ENCODE data around the gene GPR32. TPM values are rescaled to one million over a fixed set of nuclear protein-coding genes. Genes with fewer than 3 reads are reported as not detected.

The GPR32 gene
- total and polyA plus RNA-seq, 2 donors from 2014 or later: not detected

DNA sequence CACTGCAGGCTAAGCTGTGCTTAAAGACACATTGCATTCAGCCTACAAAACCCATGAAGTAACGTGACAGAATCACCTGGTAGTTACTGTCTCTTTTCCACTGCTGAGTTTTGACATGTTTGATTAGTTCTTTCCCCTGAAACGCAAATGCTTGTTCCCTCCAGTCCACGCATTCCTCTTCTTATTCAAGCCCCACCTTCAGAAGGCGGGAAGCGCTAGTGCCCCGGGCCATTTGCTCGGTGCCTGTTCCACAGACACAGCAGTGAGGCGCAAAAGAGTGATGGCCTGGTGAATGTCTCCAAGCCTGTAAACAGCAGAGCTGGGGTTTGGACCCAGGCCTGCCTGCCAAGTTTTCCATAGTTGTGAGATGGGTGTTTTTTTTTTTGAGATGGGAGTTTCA is 30.8 kb downstream of the GPR32 start:
- H3K4me1 ChIP-seq (ENCODE audit: control insufficient read depth in 2 of 3, insufficient read depth in 2 of 3, low read depth in 1 of 3, low read length in 3 of 3): peaks cover 0 to 8% (median 3%) of the 10 kb centered on the region in 3 donors
- intact Hi-C loops (cut with DNase I): no loop called here
- H3K9me3 ChIP-seq (ENCODE audit: control insufficient read depth in 2 of 3, insufficient read depth in 1 of 3, low read length in 3 of 3): no peaks in the 10 kb centered on the region
- FAIRE-seq: no peak
- no peak for DNase-seq
- no peaks in the 10 kb centered on the region for H3K27me3 ChIP-seq (ENCODE audit: control insufficient read depth, insufficient read depth, low read length)
- no peak for TF ChIP-seq CTCF (IDR thresholded peaks at IDR 0.05; ENCODE audit: borderline replicate concordance, extremely low read depth, insufficient read depth)
- H3K9ac ChIP-seq (ENCODE audit: low read length in 3 of 3): no peak overlapping the region
- H3K36me3 ChIP-seq (ENCODE audit: control insufficient read depth in 2 of 3, insufficient read depth in 3 of 3, low read length in 3 of 3): peaks cover 2 to 10% (median 6%) of the 10 kb centered on the region in 3 donors
- no peak overlapping the region for H3K27ac ChIP-seq (ENCODE audit: low read depth in 2 of 2, low read length in 2 of 2)
- H3K4me3 ChIP-seq (ENCODE audit: low read length in 3 of 3): no peak overlapping the region

GRCh38 chr19:50803633-50804419 is 33.6 kb downstream of the GPR32 start:
- H3K4me1 ChIP-seq (ENCODE audit: control insufficient read depth in 2 of 3, insufficient read depth in 2 of 3, low read depth in 1 of 3, low read length in 3 of 3): peaks cover 0 to 8% (median 3%) of the 10 kb centered on the region in 3 donors
- peak overlapping the region; percentile 99 to 100 for H3K27ac ChIP-seq (ENCODE audit: low read depth in 2 of 2, low read length in 2 of 2)
- H3K4me3 ChIP-seq (ENCODE audit: low read length in 3 of 3): peak overlapping the region; percentile 79 to 94 (median 81)
- no peak for TF ChIP-seq CTCF (IDR thresholded peaks at IDR 0.05; ENCODE audit: borderline replicate concordance, extremely low read depth, insufficient read depth)
- DNase-seq: peak in 2 of 5 donors; percentile 56 to 66
- intact Hi-C loops (cut with DNase I): no loop called here
- peaks cover 0 to 2% (median 0%) of the 10 kb centered on the region in 3 donors for H3K36me3 ChIP-seq (ENCODE audit: control insufficient read depth in 2 of 3, insufficient read depth in 3 of 3, low read length in 3 of 3)
- H3K9ac ChIP-seq (ENCODE audit: low read length in 3 of 3): peak overlapping the region; percentile 67 to 99 (median 80)
- H3K27me3 ChIP-seq (ENCODE audit: control insufficient read depth, insufficient read depth, low read length): no peaks in the 10 kb centered on the region
- no peaks in the 10 kb centered on the region for H3K9me3 ChIP-seq (ENCODE audit: control insufficient read depth in 2 of 3, insufficient read depth in 1 of 3, low read length in 3 of 3)
- no peak for FAIRE-seq

GRCh38 chr19:50804420-50805272 is 34.4 kb downstream of the GPR32 start:
- Histone ChIP-seq H3K27ac (ENCODE audit: low read depth in 2 of 2, low read length in 2 of 2) (peak overlapping the region; percentile 99 to 100), H3K36me3 (ENCODE audit: control insufficient read depth in 2 of 3, insufficient read depth in 3 of 3, low read length in 3 of 3) (peaks cover 0 to 2% (median 0%) of the 10 kb centered on the region in 3 donors), H3K9me3 (ENCODE audit: control insufficient read depth in 2 of 3, insufficient read depth in 1 of 3, low read length in 3 of 3) (no peaks in the 10 kb centered on the region), H3K4me3 (ENCODE audit: low read length in 3 of 3) (peak overlapping the region; percentile 79 to 94 (median 81)), H3K27me3 (ENCODE audit: control insufficient read depth, insufficient read depth, low read length) (no peaks in the 10 kb centered on the region), H3K4me1 (ENCODE audit: control insufficient read depth in 2 of 3, insufficient read depth in 2 of 3, low read depth in 1 of 3, low read length in 3 of 3) (peaks cover 0 to 8% (median 3%) of the 10 kb centered on the region in 3 donors), H3K9ac (ENCODE audit: low read length in 3 of 3) (peak overlapping the region; percentile 68 to 99 (median 80))
- intact Hi-C loops (cut with DNase I): no loop called here
- DNase-seq (peak; percentile 99 to 100 (median 100)), FAIRE-seq (peak; percentile 79)
- no peak for TF ChIP-seq CTCF (IDR thresholded peaks at IDR 0.05; ENCODE audit: borderline replicate concordance, extremely low read depth, insufficient read depth)
